Embryonic facial prominence (tissue), 1 donor: ENCODE measurements around the gene CHKB.
"Not testable (repeated sequence)": the region's sequence is repeated elsewhere in the genome, so short reads cannot be mapped to it uniquely, and the experiment has no call there.

ENCODE experiments used
- DNase-seq: peaks from one replicate; pipeline ENCODE4 v3.0.0-alpha.2; 2016; ENCODE audit errors: extremely low spot score

CHKB gene

GRCh38 chr22:50548921-50549790 lies 33.5 kb downstream of the CHKB start:
- no peak for DNase-seq

GRCh38 chr22:50548040-50548920 lies 34.4 kb downstream of the CHKB start:
- no peak for DNase-seq

GRCh38 chr22:50547263-50547985 lies 35.2 kb downstream of the CHKB start:
- no peak for DNase-seq

GRCh38 chr22:50546326-50547262 lies 36.1 kb downstream of the CHKB start:
- DNase-seq: no peak

GRCh38 chr22:50545522-50546325 lies 36.9 kb downstream of the CHKB start, which contains the start of gene KLHDC7B:
TSS of gene KLHDC7B (plus strand) at chr22:50545899. CDS start at chr22:50546244, 345 bp downstream.
- DNase-seq: no peak

- DNase-seq: no peak
These were observed 37.8 kb downstream of the CHKB start for GRCh38 chr22:50544746-50545253.

GRCh38 chr22:50544078-50544745 lies 38.4 kb downstream of the CHKB start:
- no peak for DNase-seq

GRCh38 chr22:50542416-50542927 lies 40.2 kb downstream of the CHKB start:
- DNase-seq: no peak

GRCh38 chr22:50541667-50542026 lies 41.0 kb downstream of the CHKB start:
- DNase-seq: not testable (repeated sequence)

GRCh38 chr22:50540381-50540780 lies 42.3 kb downstream of the CHKB start:
- DNase-seq: no peak

GRCh38 chr22:50537765-50538164 lies 44.9 kb downstream of the CHKB start:
- no peak for DNase-seq

GRCh38 chr22:50536226-50536625 lies 46.4 kb downstream of the CHKB start:
- no peak for DNase-seq

- no peak for DNase-seq
These were observed 47.5 kb downstream of the CHKB start for GRCh38 chr22:50535113-50535512.

- DNase-seq: not testable (repeated sequence)
These were observed 48.6 kb downstream of the CHKB start for GRCh38 chr22:50533856-50534711.

- DNase-seq: no peak
These were observed 49.5 kb downstream of the CHKB start for GRCh38 chr22:50532824-50533796.

- DNase-seq: no peak
These were observed 50.5 kb downstream of the CHKB start for GRCh38 chr22:50531962-50532674.
